SK-N-SH treated with all-trans-retinoic acid at 6 μM for 48 hours (cell line): Measurements from ENCODE around the gene SMIM13.
A peak's percentile ranks its signal among the peaks of the same experiment; 100 is the strongest.

Experiments
- ATAC-seq: fragments of 200-7000 bp; cut with Tn5 transposase; 3 replicates; pipeline ENCODE4 v1.9.1; 2020; ENCODE audit warnings: mild to moderate bottlenecking, moderate library complexity
- ARNTL ChIP-seq: fragments of 450-650 bp; formaldehyde crosslinking; IDR thresholded peaks from 2 replicates; pipeline ENCODE4 v1.5.0; 2020; ENCODE audit warnings: low read depth, mild to moderate bottlenecking, moderate library complexity, borderline replicate concordance
- BACH2 ChIP-seq: fragments of 250-450 bp; sonication (Bioruptor Pico); IDR thresholded peaks from 2 replicates; pipeline ENCODE4 v1.9.0; 2021; ENCODE audit warnings: mild to moderate bottlenecking, borderline replicate concordance
- CSDC2 ChIP-seq: fragments of 250-450 bp; sonication (Bioruptor Pico); IDR thresholded peaks from 2 replicates; pipeline ENCODE4 v1.5.0; 2020; ENCODE audit warnings: mild to moderate bottlenecking, moderate library complexity
- ESRRG ChIP-seq: fragments of 250-450 bp; sonication (Bioruptor Pico); IDR thresholded peaks from 2 replicates; pipeline ENCODE4 v1.6.1; 2021; ENCODE audit warnings: mild to moderate bottlenecking
- GLIS3 ChIP-seq: fragments of 250-450 bp; sonication (Bioruptor Pico); IDR thresholded peaks from 2 replicates; pipeline ENCODE4 v1.5.0; 2020; ENCODE audit warnings: mild to moderate bottlenecking, moderate library complexity
- ISL1 ChIP-seq: fragments of 250-450 bp; sonication (Bioruptor Pico); IDR thresholded peaks from 2 replicates; pipeline ENCODE4 v2.1.2; 2022; ENCODE audit warnings: mild to moderate bottlenecking, moderate library complexity
- OSR1 ChIP-seq: fragments of 250-450 bp; sonication (Bioruptor Pico); IDR thresholded peaks from 2 replicates; pipeline ENCODE4 v1.8.0; 2022; ENCODE audit warnings: moderate library complexity, mild to moderate bottlenecking, inconsistent platforms
- PPARA ChIP-seq: fragments of 250-450 bp; sonication (Bioruptor Pico); IDR thresholded peaks from 2 replicates; pipeline ENCODE4 v1.5.0; 2020; ENCODE audit warnings: mild to moderate bottlenecking, borderline replicate concordance
- RARB ChIP-seq: fragments of 250-450 bp; sonication (Bioruptor Pico); IDR thresholded peaks from 2 replicates; pipeline ENCODE4 v1.8.0; 2021; ENCODE audit warnings: mild to moderate bottlenecking, moderate library complexity
- SNAI2 ChIP-seq: fragments of 250-450 bp; sonication (Bioruptor Pico); IDR thresholded peaks from 2 replicates; pipeline ENCODE4 v1.5.0; 2020; ENCODE audit warnings: mild to moderate bottlenecking, moderate library complexity
- TCF4 ChIP-seq: fragments of 250-450 bp; sonication (Bioruptor Pico); IDR thresholded peaks from 2 replicates; pipeline ENCODE4 v1.8.0; 2021; ENCODE audit warnings: mild to moderate bottlenecking, moderate library complexity, borderline replicate concordance
- TOX ChIP-seq: fragments of 250-450 bp; sonication (Bioruptor Pico); IDR thresholded peaks from 2 replicates; pipeline ENCODE4 v1.8.0; 2021; ENCODE audit warnings: mild to moderate bottlenecking, moderate library complexity, borderline replicate concordance
- ZC3H10 ChIP-seq: fragments of 250-450 bp; sonication (Bioruptor Pico); IDR thresholded peaks from 2 replicates; pipeline ENCODE4 v1.5.1; 2021; ENCODE audit warnings: mild to moderate bottlenecking, moderate library complexity
- ZFP3 ChIP-seq: fragments of 250-450 bp; sonication (Bioruptor Pico); IDR thresholded peaks from 2 replicates; pipeline ENCODE4 v1.5.0; 2020; ENCODE audit warnings: mild to moderate bottlenecking, moderate library complexity
- ZFP30 ChIP-seq: fragments of 450-650 bp; formaldehyde crosslinking; IDR thresholded peaks from 2 replicates; pipeline ENCODE4 v1.5.0; 2022; ENCODE audit warnings: mild to moderate bottlenecking, moderate library complexity
- ZNF565 ChIP-seq: fragments of 450-650 bp; formaldehyde crosslinking; conservative IDR thresholded peaks from 2 replicates; pipeline ENCODE4 v1.5.0; 2020; ENCODE audit warnings: low read depth, mild to moderate bottlenecking, moderate library complexity
- ZNF70 ChIP-seq: fragments of 450-650 bp; formaldehyde crosslinking; IDR thresholded peaks from 2 replicates; pipeline ENCODE4 v1.5.0; 2020; ENCODE audit warnings: mild to moderate bottlenecking, moderate library complexity
- ZNF8 ChIP-seq: fragments of 450-650 bp; formaldehyde crosslinking; IDR thresholded peaks from 2 replicates; pipeline ENCODE4 v1.5.0; 2020; ENCODE audit warnings: mild to moderate bottlenecking, moderate library complexity
- TF ChIP-seq, protein P1 (sequence below): fragments of 250-450 bp; sonication (Bioruptor Pico); IDR thresholded peaks from 2 replicates; pipeline ENCODE4 v1.8.0; 2021; ENCODE audit warnings: low read depth, mild to moderate bottlenecking, moderate library complexity, borderline replicate concordance
- TF ChIP-seq, protein P2 (sequence below): fragments of 250-450 bp; sonication (Bioruptor Pico); IDR thresholded peaks from 2 replicates; pipeline ENCODE4 v1.8.0; 2020; ENCODE audit warnings: mild to moderate bottlenecking, moderate library complexity, borderline replicate concordance
- TF ChIP-seq, protein P3 (sequence below): fragments of 250-450 bp; sonication (Bioruptor Pico); IDR thresholded peaks from 2 replicates; pipeline ENCODE4 v1.5.1; 2021; ENCODE audit warnings: mild to moderate bottlenecking, moderate library complexity
- TF ChIP-seq, protein P4 (sequence below): fragments of 250-450 bp; sonication (Bioruptor Pico); IDR thresholded peaks from 2 replicates; pipeline ENCODE4 v1.5.1; 2020; ENCODE audit warnings: low read depth, mild to moderate bottlenecking, moderate library complexity

SMIM13 gene

DNA sequence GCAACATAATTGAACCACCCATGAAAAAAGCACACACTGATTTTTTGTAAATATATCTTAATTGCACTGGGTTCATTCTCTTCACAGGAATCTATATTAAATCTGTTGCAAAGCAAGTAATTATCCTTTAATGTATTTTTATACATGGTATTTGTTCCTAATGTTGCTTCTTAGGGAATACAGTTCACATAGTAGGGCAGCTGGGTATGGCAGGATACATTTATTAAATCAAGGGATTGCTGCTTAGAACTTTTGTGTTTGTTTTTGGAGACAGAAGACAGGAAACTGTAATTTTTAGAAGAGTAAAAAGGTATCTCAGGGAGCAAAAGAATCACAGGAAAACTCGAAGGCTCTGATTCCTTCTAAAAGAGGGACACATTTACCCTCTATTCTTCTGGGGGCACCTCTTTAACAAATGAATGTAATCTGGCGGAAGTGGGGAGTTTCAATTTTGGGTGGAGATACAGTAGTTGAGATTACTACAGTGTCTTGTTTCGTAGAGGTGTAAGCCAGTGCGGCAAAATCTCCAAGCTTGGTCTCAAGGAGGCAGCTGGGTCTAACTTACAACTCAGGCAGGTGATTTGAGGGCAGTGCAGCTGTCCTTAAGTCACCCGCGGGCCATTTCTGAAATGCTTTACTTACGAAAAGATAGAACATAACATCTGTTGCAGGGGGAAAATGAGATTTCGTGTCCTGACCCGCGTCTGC is 812 bp upstream of the SMIM13 start:
- peak; percentile 40 for ATAC-seq
- TF ChIP-seq SNAI2 (CRISPR knock-in tag) (no peak), ISL1 (no peak), ZNF565 (CRISPR knock-in tag) (no peak), ZFP3 (CRISPR knock-in tag) (no peak), ZNF70 (CRISPR knock-in tag) (no peak), RARB (CRISPR knock-in tag) (no peak), ZNF8 (CRISPR knock-in tag) (no peak), ZC3H10 (CRISPR knock-in tag) (no peak), BACH2 (CRISPR knock-in tag) (no peak), ARNTL (no peak), TOX (no peak), GLIS3 (CRISPR knock-in tag) (no peak), ESRRG (no peak)
- TF ChIP-seq, protein P1, sequence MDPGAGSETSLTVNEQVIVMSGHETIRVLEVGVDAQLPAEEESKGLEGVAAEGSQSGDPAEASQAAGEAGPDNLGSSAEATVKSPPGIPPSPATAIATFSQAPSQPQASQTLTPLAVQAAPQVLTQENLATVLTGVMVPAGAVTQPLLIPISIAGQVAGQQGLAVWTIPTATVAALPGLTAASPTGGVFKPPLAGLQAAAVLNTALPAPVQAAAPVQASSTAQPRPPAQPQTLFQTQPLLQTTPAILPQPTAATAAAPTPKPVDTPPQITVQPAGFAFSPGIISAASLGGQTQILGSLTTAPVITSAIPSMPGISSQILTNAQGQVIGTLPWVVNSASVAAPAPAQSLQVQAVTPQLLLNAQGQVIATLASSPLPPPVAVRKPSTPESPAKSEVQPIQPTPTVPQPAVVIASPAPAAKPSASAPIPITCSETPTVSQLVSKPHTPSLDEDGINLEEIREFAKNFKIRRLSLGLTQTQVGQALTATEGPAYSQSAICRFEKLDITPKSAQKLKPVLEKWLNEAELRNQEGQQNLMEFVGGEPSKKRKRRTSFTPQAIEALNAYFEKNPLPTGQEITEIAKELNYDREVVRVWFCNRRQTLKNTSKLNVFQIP (CRISPR knock-in tag), result no peak
- TF ChIP-seq, protein P2, sequence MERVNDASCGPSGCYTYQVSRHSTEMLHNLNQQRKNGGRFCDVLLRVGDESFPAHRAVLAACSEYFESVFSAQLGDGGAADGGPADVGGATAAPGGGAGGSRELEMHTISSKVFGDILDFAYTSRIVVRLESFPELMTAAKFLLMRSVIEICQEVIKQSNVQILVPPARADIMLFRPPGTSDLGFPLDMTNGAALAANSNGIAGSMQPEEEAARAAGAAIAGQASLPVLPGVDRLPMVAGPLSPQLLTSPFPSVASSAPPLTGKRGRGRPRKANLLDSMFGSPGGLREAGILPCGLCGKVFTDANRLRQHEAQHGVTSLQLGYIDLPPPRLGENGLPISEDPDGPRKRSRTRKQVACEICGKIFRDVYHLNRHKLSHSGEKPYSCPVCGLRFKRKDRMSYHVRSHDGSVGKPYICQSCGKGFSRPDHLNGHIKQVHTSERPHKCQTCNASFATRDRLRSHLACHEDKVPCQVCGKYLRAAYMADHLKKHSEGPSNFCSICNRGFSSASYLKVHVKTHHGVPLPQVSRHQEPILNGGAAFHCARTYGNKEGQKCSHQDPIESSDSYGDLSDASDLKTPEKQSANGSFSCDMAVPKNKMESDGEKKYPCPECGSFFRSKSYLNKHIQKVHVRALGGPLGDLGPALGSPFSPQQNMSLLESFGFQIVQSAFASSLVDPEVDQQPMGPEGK (CRISPR knock-in tag), result no peak

DNA sequence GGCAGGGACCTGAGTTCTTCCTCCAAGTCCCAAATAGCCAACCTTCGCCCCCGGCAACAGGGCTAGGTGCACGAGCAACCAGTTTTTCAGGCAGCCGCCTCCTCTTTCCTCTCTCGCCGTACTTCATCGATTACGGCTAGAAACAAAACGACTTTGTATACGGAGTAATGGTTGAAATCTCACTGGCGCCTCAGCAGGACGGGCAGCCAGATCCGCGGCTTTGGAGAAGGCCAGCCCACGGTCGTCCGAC is 333 bp upstream of the SMIM13 start:
- ATAC-seq, result peak; percentile 33
- TF ChIP-seq CSDC2 (CRISPR knock-in tag) (no peak), TCF4 (no peak), ISL1 (no peak), OSR1 (CRISPR knock-in tag) (no peak), ZFP30 (no peak), TOX (no peak), ESRRG (no peak)

DNA sequence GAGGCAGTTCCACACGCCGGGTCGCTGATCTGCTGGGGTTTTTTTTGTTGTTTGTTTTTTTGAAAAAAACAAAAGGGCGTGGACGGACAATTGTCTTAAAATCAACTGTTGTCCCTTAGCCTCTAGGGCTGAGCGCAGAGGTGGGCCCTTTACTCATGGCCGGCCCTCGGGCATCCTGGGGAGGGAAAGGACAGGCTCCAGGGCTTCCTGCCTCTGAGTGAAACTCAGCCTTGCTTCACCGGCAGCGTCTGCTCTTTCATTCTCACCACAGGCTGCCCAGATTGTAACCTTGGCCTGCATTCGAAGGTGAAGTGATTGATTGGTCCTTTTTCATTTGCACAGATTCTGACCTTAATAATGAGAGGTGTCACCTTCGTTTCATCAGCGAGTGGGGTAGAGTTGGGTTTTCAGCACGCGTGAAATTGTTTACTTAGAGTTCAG is 797 bp downstream of the SMIM13 start:
- TF ChIP-seq RARB (CRISPR knock-in tag), result no peak
- TF ChIP-seq PPARA (CRISPR knock-in tag), result no peak
- no peak for TF ChIP-seq ARNTL
- TF ChIP-seq ZC3H10 (CRISPR knock-in tag), result no peak
- no peak for TF ChIP-seq ZFP30
- TF ChIP-seq ESRRG, result no peak
- no peak for TF ChIP-seq TOX
- TF ChIP-seq BACH2 (CRISPR knock-in tag), result no peak
- no peak for TF ChIP-seq OSR1 (CRISPR knock-in tag)
- no peak for TF ChIP-seq ZNF565 (CRISPR knock-in tag)
- TF ChIP-seq, protein P1 (CRISPR knock-in tag), result no peak
- TF ChIP-seq, protein P3, sequence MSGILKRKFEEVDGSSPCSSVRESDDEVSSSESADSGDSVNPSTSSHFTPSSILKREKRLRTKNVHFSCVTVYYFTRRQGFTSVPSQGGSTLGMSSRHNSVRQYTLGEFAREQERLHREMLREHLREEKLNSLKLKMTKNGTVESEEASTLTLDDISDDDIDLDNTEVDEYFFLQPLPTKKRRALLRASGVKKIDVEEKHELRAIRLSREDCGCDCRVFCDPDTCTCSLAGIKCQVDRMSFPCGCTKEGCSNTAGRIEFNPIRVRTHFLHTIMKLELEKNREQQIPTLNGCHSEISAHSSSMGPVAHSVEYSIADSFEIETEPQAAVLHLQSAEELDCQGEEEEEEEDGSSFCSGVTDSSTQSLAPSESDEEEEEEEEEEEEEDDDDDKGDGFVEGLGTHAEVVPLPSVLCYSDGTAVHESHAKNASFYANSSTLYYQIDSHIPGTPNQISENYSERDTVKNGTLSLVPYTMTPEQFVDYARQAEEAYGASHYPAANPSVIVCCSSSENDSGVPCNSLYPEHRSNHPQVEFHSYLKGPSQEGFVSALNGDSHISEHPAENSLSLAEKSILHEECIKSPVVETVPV (CRISPR knock-in tag), result no peak
- peak; percentile 37 for ATAC-seq

DNA sequence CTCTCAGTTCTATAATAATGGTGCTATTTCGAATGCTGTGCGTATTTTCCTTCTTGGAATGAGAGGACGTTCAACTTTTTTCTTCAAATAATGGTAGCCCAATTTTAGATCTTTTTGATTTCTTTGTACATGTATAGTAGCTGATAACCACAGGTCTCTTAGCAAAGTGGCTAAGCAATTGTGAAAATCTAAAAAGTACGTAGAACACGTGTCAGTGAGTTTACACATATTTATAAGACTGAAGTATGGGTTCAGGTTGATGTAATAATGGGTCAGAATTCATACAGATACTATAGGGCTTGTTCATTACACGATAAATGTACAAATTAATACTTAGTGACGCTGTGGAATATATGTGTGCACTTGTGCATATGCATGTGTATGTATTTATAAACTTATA is 1.3 kb downstream of the SMIM13 start:
- no peak for ATAC-seq
- TF ChIP-seq ZNF70 (CRISPR knock-in tag) (no peak), ZFP3 (CRISPR knock-in tag) (no peak), ESRRG (no peak), ISL1 (no peak), ZFP30 (no peak), TCF4 (no peak), PPARA (CRISPR knock-in tag) (no peak), ZC3H10 (CRISPR knock-in tag) (no peak), BACH2 (CRISPR knock-in tag) (no peak)
- TF ChIP-seq, protein P2 (CRISPR knock-in tag), result no peak
- TF ChIP-seq, protein P4, sequence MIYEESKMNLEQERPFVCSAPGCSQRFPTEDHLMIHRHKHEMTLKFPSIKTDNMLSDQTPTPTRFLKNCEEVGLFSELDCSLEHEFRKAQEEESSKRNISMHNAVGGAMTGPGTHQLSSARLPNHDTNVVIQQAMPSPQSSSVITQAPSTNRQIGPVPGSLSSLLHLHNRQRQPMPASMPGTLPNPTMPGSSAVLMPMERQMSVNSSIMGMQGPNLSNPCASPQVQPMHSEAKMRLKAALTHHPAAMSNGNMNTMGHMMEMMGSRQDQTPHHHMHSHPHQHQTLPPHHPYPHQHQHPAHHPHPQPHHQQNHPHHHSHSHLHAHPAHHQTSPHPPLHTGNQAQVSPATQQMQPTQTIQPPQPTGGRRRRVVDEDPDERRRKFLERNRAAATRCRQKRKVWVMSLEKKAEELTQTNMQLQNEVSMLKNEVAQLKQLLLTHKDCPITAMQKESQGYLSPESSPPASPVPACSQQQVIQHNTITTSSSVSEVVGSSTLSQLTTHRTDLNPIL (CRISPR knock-in tag), result no peak
- TF ChIP-seq, protein P1 (CRISPR knock-in tag), result no peak
- TF ChIP-seq, protein P3 (CRISPR knock-in tag), result no peak
